K562 (cell line): ENCODE data around the gene CCDC71L. TPM values are rescaled to one million over a fixed set of nuclear protein-coding genes. Genes with fewer than 3 reads are reported as not detected.

Experiments used
- ARNT ChIP-seq, 2 experiments: fragments of 450-650 bp; IDR thresholded peaks; 2 replicates each; pipeline ENCODE4 v1.6.1; 2016; ENCODE audit warnings: mild to moderate bottlenecking in 1 of 2
- BCLAF1 ChIP-seq, 2 experiments: fragments of 450-650 bp in 1 of 2; IDR thresholded peaks; 2 replicates each; pipeline ENCODE4 v1.6.1; 2011 to 2017; ENCODE audit warnings: low read depth in 2 of 2, antibody characterized with exemption in 1 of 2, borderline replicate concordance in 1 of 2, low read length in 1 of 2, mild to moderate bottlenecking in 1 of 2, mixed read lengths in 1 of 2; ENCODE audit not compliant: control insufficient read depth in 1 of 2
- HEY1 ChIP-seq: fragments of 250-450 bp; sonication (Bioruptor Pico); IDR thresholded peaks from 2 replicates; pipeline ENCODE4 v1.5.0; 2020; ENCODE audit warnings: mild to moderate bottlenecking, moderate library complexity, borderline replicate concordance
- HLTF ChIP-seq: fragments of 450-650 bp; IDR thresholded peaks from 2 replicates; pipeline ENCODE4 v1.6.1; 2016
- KDM5B ChIP-seq: fragments of 200-600 bp; sonication (generic); IDR thresholded peaks from 2 replicates; pipeline ENCODE4 v1.6.1; 2012; ENCODE audit warnings: low read depth, mild to moderate bottlenecking, moderate library complexity, low read length, control low read depth, inconsistent platforms; ENCODE audit not compliant: insufficient replicate concordance
- LEF1 ChIP-seq: fragments of 450-650 bp; IDR thresholded peaks from 2 replicates; pipeline ENCODE4 v1.6.1; 2016; ENCODE audit warnings: mild to moderate bottlenecking
- MLLT1 ChIP-seq, 2 experiments: fragments of 450-650 bp; IDR thresholded peaks; 2 replicates each; pipeline ENCODE4 v1.6.1; 2016
- NFATC3 ChIP-seq: fragments of 450-650 bp; IDR thresholded peaks from 2 replicates; pipeline ENCODE4 v1.6.1; 2017; ENCODE audit warnings: mild to moderate bottlenecking
- NR2C1 ChIP-seq, 2 experiments: fragments of 450-650 bp; IDR thresholded peaks; 2 replicates each; pipeline ENCODE4 v1.6.1; 2017; ENCODE audit warnings: mild to moderate bottlenecking in 2 of 2, antibody characterized with exemption in 1 of 2, inconsistent platforms in 1 of 2, missing compliant biosample characterization in 1 of 2, missing genetic modification characterization in 1 of 2
- SUPT5H ChIP-seq: fragments of 450-650 bp; IDR thresholded peaks from 2 replicates; pipeline ENCODE4 v1.6.1; 2016
- TAF9B ChIP-seq: fragments of 450-650 bp; IDR thresholded peaks from 2 replicates; pipeline ENCODE4 v1.6.1; 2018; ENCODE audit warnings: mild to moderate bottlenecking; ENCODE audit not compliant: partially characterized antibody
- ZNF347 ChIP-seq: fragments of 450-650 bp; formaldehyde crosslinking; IDR thresholded peaks from 2 replicates; pipeline ENCODE4 v1.4.0; 2020; ENCODE audit warnings: low read depth, mild to moderate bottlenecking, moderate library complexity
- ZNF668 ChIP-seq: fragments of 250-450 bp; sonication (Bioruptor Pico); IDR thresholded peaks from 2 replicates; pipeline ENCODE4 v1.8.0; 2022; ENCODE audit warnings: mild to moderate bottlenecking, inconsistent platforms
- ZNF717 ChIP-seq: fragments of 250-450 bp; sonication (Bioruptor Pico); IDR thresholded peaks from 2 replicates; pipeline ENCODE4 v1.5.0; 2021
- polyA plus RNA-seq, 8 experiments: library from polyadenylated mRNA; depleted of rRNA in 4 of 8; stranded (reverse) in 5 of 8; unstranded in 3 of 8; fragments of >200 nt; fragmentation: Nextera tagmentation in 2 of 8; fragmentation: Illumina TruSeq in 1 of 8; extraction: Ambion mirVana in 2 of 8; extraction: Trizol in 1 of 8; gene quantifications; 2 replicates each; pipeline versions ENCODE4 v1.2.1 to v1.2.3, GENCODE V29; 2011 to 2014; ENCODE audit warnings: inconsistent platforms in 1 of 8, missing spikeins in 1 of 8
- total RNA-seq, 7 experiments: library from RNA; depleted of rRNA in 6 of 7; stranded (reverse); fragments of >200 nt in 6 of 7; fragmentation: Illumina TruSeq in 2 of 7; extraction: Trizol in 2 of 7; gene quantifications; 2 replicates each; pipeline versions ENCODE4 v1.2.1 to v1.2.3, GENCODE V29; 2011 to 2021; ENCODE audit warnings: low replicate concordance in 1 of 7
- TF ChIP-seq, protein P1 (sequence below): fragments of 450-650 bp; IDR thresholded peaks from 2 replicates; pipeline ENCODE4 v1.6.1; 2016; ENCODE audit warnings: borderline replicate concordance
- TF ChIP-seq, protein P2 (sequence below): fragments of 150-350 bp; conservative IDR thresholded peaks from 2 replicates; pipeline ENCODE4 v1.6.1; 2014; ENCODE audit warnings: low read length

The CCDC71L gene
- total and polyA plus RNA-seq, 9 of the 15 experiments (the other 6 are each of a cell fraction or from before 2014, with no cell fraction given): 5.7 to 108 (median 25.4) TPM

DNA sequence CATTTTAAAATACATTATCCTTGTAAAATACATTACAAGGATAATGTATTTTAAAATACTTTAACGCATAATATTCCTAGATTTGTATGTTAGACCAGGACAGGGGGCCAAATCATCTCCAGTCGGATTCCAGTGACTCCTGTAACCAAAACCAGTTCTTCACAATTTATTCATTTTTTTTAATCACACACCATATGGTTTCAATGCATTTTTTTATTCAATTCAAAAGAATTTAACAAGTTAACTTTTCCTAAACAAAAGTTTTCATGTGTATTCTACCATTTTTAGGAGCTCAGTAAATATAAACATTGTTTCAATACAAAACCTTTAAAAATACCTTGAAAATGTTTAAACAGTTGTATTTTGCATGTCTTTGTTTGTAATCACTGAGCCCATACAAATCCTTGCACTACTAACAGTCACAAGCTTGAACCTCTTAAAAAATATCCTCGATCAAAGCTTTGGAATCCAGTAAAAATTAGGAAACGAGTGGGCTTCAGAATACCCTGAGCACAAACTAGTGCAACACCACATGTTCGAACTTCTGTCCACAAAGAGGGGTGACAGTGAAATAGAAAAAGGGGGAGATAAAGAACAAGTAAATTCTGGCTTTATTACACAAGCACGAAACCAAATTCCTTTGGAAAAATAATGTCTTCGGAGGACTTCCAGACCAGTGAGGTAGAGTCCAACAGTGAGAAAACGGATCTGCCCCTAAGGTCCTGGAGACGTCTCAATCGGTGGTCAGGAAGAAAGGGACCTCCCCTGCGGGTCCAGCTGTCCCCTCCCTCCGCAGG is 1.6 kb downstream of the CCDC71L start (continued):
- TF ChIP-seq SUPT5H (peak; percentile 76; the same call in 1 of the 2 replicates), MLLT1 (IDR thresholded peaks at IDR 0.05) (peak; percentile 98 to 99), NR2C1 (IDR thresholded peaks at IDR 0.05) (peak; percentile 33; the same call in 1 of the 2 replicates), NR2C1 (tag; IDR thresholded peaks at IDR 0.05) (no peak), ZNF717 (peak; percentile 73; the same call in 1 of the 2 replicates), KDM5B (peak; percentile 33), BCLAF1 (IDR thresholded peaks at IDR 0.05; ENCODE audit: borderline replicate concordance in 1 of 2, control insufficient read depth in 1 of 2, low read depth in 2 of 2, low read length in 1 of 2) (peak in 1 of 2 experiments; percentile 58; a peak in 1 of 4 replicates), HLTF (0 out of 2 replicates have a peak, but pooled peaks have one; percentile 83), TAF9B (peak; percentile 65), HEY1 (CRISPR knock-in tag) (0 out of 2 replicates have a peak, but pooled peaks have one; percentile 19), ARNT (IDR thresholded peaks at IDR 0.05) (peak in 1 of 2 experiments; percentile 80; a peak in 2 of 4 replicates), ZNF347 (CRISPR knock-in tag) (no peak), NFATC3 (peak; percentile 83; the same call in 1 of the 2 replicates), LEF1 (peak; percentile 69; the same call in 1 of the 2 replicates), ZNF668 (peak; percentile 61; the same call in 1 of the 2 replicates)
- TF ChIP-seq, protein P1, sequence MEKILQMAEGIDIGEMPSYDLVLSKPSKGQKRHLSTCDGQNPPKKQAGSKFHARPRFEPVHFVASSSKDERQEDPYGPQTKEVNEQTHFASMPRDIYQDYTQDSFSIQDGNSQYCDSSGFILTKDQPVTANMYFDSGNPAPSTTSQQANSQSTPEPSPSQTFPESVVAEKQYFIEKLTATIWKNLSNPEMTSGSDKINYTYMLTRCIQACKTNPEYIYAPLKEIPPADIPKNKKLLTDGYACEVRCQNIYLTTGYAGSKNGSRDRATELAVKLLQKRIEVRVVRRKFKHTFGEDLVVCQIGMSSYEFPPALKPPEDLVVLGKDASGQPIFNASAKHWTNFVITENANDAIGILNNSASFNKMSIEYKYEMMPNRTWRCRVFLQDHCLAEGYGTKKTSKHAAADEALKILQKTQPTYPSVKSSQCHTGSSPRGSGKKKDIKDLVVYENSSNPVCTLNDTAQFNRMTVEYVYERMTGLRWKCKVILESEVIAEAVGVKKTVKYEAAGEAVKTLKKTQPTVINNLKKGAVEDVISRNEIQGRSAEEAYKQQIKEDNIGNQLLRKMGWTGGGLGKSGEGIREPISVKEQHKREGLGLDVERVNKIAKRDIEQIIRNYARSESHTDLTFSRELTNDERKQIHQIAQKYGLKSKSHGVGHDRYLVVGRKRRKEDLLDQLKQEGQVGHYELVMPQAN: 0 out of 2 replicates have a peak, but pooled peaks have one; percentile 71
- TF ChIP-seq, protein P2, sequence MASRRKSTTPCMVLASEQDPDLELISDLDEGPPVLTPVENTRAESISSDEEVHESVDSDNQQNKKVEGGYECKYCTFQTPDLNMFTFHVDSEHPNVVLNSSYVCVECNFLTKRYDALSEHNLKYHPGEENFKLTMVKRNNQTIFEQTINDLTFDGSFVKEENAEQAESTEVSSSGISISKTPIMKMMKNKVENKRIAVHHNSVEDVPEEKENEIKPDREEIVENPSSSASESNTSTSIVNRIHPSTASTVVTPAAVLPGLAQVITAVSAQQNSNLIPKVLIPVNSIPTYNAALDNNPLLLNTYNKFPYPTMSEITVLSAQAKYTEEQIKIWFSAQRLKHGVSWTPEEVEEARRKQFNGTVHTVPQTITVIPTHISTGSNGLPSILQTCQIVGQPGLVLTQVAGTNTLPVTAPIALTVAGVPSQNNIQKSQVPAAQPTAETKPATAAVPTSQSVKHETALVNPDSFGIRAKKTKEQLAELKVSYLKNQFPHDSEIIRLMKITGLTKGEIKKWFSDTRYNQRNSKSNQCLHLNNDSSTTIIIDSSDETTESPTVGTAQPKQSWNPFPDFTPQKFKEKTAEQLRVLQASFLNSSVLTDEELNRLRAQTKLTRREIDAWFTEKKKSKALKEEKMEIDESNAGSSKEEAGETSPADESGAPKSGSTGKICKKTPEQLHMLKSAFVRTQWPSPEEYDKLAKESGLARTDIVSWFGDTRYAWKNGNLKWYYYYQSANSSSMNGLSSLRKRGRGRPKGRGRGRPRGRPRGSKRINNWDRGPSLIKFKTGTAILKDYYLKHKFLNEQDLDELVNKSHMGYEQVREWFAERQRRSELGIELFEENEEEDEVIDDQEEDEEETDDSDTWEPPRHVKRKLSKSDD: no peak
